Measurements from ENCODE around the gene SAMHD1.
"Not testable (repeated sequence)": the region's sequence is repeated elsewhere in the genome, so short reads cannot be mapped to it uniquely, and the experiment has no call there.

The SAMHD1 gene

DNA sequence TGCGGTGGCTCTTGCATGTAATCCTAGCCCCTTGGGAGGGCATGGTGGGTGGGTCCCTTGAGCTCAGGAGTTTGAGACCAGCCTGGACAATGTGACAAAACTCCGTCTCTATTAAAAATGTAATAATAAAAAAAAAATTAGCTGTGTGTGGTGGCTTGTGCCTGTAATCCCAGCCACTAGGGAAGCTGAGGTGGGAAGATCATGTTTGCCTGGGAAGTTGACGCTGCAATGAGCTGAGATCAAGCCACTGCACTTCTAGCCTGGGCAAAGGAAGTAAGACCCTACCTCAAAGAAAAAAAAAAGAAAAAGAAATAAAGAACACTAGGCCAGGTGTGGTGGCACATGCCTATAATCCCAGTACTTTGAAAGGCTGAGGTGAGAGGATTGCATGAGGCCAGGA, 4.5 kb upstream of the SAMHD1 start:
- no peak for DNase-seq (ENCODE audit: low read depth in 3 of 3)

- no peak for DNase-seq (ENCODE audit: low read depth in 3 of 3)
Measured at GRCh38 chr20:36951979-36952738, 651 bp upstream of the SAMHD1 start.

GRCh38 chr20:36950414-36951197, 902 bp downstream of the SAMHD1 start:
- DNase-seq (ENCODE audit: low read depth in 3 of 3), result no peak

GRCh38 chr20:36941401-36941835, 10.1 kb downstream of the SAMHD1 start:
- no peak for DNase-seq (ENCODE audit: low read depth in 3 of 3)

DNA sequence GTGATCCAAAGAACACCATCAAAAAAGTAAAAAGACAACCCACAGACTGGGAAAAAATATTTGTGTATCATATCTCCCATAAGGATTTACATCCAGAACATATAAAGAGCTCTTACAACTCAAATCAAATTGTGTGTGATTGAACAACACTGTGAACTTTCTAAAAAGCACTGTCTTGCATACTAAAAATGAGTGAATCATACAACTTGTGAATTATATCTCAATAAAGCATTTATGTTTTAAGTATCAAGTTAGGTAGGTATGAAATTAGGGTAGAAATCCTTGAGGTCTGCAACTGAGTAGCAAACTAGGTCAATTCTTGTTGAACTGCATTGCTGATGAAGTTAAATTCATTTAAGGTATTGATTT, 14.1 kb downstream of the SAMHD1 start:
- DNase-seq (ENCODE audit: low read depth in 3 of 3), result no peak

GRCh38 chr20:36936761-36937401, 14.6 kb downstream of the SAMHD1 start:
- DNase-seq (ENCODE audit: low read depth in 3 of 3), result not testable (repeated sequence)

DNA sequence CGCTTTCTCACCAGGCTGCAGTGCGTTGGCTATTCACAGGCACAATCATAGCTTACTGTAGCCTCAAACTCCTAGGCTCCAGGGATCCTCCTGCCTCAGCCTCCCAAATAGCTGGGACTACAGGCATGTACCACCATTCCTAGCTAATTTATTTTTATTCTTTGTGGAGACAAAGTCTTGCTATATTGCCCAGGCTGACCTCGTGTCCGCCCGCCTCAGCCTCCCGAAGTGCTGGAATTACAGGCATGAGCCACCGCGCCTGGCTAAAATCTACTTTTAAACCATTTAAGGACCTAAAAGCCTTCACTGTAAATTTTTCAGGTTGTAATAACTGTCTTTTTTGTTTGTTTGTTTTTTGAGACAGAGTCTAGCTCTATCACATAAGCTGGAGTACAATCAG, 15.2 kb downstream of the SAMHD1 start:
- DNase-seq (ENCODE audit: low read depth in 3 of 3), result no peak

DNA sequence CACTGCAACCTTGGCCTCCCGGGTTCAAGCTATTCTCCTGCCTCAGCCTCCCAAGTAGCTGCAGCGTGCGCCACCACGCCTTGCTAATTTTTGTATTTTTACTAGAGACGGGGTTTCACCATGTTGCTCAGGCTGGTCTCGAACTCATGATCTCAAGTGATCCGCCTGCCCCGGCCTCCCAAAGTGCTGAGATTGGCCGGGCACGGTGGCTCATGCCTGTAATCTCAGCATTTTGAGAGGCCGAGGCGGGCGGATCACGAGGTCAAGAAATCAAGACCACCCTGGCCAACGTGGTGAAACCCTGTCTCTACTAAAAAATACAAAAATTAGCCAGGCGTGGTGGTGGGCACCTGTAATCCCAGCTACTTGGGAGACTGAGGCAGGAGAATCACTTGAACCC, 17.9 kb downstream of the SAMHD1 start:
- DNase-seq (ENCODE audit: low read depth in 3 of 3), result not testable (repeated sequence)

DNA sequence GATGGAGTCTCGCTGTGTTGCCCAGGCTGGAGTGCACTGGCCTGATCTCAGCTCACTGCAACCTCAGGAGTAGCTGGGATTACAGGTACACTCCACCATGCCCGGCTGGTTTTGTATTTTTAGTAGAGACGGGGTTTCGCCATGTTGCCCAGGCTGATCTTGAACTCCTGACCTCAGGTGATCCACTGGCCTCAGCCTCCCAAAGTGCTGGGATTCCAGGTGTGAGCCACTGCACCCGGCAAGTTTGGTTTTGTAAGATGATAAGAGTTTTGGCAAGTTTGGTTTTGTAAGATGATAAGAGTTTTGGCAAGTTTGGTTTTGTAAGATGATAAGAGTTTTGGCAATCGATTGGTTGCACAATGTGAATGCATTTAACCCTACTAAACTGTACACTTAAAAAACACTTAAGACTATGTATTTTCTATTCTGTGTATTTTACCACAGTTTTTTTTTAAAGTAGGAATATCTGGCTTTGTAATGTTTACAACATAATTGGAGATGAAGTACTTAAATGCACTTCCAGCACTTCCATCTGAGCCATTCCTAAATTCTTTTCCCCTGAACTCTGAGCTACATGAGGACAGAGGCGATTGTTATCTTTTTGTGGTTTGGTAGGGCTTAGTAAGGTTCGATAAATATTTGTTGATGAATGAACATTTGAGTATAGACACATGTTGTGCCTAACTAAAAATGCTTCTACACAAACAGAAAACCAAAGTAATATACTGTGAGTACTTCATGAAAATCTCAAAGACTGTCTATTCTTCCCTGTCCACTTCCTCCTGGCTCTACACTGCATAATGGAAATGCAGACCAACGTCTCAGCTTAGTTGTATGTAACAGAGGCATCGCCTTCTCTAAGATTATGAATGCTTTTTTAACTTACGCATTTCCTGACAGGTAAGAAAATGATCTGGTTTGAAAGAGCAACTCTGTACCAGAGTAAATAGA, 18.8 kb downstream of the SAMHD1 start:
- no peak for DNase-seq (ENCODE audit: low read depth in 3 of 3)

DNA sequence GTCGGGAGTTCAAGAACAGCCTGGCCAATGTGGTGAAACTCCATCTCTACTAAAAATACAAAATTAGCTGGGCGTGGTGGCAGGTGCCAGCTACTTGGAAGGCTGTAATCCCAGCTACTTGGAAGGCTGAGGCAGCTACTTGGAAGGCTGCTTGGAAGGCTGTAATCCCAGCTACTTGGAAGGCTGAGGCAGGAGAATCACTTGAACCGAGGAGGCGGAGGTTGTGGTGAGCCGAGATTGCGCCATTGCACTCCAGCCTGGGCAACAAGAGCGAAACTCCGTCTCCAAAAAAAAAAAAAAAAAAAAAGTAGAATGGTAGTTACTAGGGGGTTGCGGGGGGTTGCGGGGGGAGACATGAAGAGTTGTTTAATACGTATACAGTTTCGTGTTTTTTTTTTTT, 19.4 kb downstream of the SAMHD1 start:
- not testable (repeated sequence) for DNase-seq (ENCODE audit: low read depth in 3 of 3)

GRCh38 chr20:36929691-36930090, 21.8 kb downstream of the SAMHD1 start:
- no peak for DNase-seq (ENCODE audit: low read depth in 3 of 3)

- no peak for DNase-seq (ENCODE audit: low read depth in 3 of 3)
Measured at GRCh38 chr20:36929290-36929689, 22.2 kb downstream of the SAMHD1 start.

DNA sequence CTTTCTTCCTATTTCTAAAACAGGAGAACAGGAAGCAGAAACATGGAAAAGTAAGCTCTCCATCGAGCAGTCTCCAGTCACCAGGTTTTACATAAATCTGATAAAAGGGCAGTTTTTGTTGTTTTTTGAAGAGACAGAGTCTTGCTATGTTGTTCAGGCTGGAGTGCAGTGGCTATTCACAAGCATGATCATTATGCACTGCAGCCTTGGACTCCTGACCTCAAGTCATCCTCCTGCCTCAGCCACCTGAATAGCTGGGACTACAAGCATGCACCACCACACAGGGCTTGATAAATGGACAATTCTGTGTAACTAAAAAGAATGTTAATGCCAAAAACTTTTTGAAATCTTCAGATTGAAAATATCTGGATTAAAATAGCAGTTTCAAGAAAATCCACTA, 23.8 kb downstream of the SAMHD1 start:
- DNase-seq (ENCODE audit: low read depth in 3 of 3), result no peak

GRCh38 chr20:36926653-36927200, 24.8 kb downstream of the SAMHD1 start:
- DNase-seq (ENCODE audit: low read depth in 3 of 3), result no peak

DNA sequence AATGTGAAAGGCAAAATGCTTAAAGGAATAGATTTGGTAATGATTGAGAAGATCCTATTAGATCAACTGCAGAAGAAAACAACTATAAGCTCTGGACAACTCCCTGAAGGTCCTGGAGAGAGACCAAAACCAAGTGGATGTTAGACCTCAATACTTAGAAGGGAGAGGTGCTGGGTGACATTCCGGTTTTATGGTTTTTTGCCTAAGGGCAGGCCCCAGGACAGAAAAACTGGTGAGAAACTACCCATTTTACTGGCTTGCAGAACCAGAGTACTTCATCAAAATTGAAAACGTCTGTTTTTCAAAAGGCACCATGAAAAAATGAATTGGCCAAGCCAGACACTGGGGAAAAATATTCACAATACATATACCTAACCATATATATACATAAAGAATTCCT, 26.3 kb downstream of the SAMHD1 start:
- no peak for DNase-seq (ENCODE audit: low read depth in 3 of 3)

DNA sequence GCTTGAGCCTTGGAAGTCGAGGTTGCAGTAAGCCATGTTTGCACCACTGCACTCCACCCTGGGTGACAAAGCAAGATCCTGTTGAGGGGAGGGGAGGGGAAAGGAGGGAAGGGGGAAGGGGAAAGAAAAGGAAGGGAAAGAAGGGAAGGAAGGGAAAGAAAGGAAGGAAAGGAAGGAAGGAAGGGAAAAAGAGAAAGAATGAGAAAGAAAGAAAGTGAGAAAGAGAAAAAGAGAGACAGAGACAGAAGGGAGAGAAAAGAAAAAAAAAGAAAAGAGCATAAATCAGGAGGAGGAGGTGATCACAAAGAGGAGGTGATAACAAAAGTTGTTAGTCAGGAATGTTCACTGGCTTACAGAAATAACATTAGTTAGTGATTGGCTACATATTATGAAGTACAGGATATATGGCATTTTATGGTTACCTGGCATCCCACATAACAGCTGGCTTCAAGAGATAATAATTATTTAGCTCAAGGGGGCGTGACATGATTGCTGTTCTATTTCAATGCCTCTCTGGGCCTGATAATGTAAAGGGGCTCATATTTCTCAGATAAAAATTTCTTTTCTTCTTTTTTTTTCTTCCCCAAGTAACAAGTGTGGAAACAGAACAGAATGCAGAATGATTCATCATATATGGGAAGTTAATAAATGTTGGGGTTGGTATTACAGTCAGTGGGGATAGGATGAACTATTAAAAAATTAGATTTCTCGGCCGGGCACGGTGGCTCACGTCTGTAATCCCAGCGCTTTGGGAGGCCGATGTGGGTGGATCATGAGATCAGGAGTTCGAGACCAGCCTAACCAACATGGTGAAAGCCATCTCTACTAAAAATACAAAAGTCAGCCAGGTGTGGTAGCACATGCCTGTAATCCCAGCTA, 27.1 kb downstream of the SAMHD1 start:
- DNase-seq (ENCODE audit: low read depth in 3 of 3), result no peak

DNA sequence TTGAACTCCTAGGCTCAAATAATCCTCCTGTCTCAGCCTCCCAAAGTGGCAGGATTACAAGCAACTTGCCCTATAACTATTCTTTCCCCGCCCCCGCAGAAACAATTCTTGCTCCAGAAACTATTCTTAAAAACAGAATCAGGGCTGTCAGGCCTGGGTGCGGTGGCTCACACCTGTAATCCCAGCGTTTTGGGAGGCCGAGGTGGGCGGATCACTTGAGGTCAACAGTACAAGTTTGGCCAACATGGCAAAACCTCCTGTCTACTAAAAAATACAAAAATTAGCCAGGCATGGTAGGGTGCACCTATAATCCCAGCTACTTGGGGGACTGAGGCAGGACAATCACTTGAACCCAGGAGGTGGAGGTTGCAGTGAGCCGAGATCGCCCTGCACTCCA, 31.2 kb downstream of the SAMHD1 start:
- no peak for DNase-seq (ENCODE audit: low read depth in 3 of 3)

- peak in 1 of 3 experiments; percentile 24 for DNase-seq (ENCODE audit: low read depth in 3 of 3)
Measured at GRCh38 chr20:36919715-36920333, 31.7 kb downstream of the SAMHD1 start.

- no peak for DNase-seq (ENCODE audit: low read depth in 3 of 3)
Measured at GRCh38 chr20:36917943-36918342, 33.6 kb downstream of the SAMHD1 start.

- DNase-seq (ENCODE audit: low read depth in 3 of 3), result no peak
Measured at GRCh38 chr20:36917240-36917639, 34.3 kb downstream of the SAMHD1 start.
